Prostate gland (tissue), 2 donors: Measurements from ENCODE around the gene SLC16A2. TPM values are rescaled to one million over a fixed set of nuclear protein-coding genes. Genes with fewer than 3 reads are reported as not detected.
A peak's percentile ranks its signal among the peaks of the same experiment; 100 is the strongest.

ENCODE experiments used
- DNase-seq: peaks from one replicate; pipeline ENCODE4 v3.0.0-alpha.2; 2019; ENCODE audit warnings: low spot score
- H3K27ac ChIP-seq, 2 donors: fragments of 200-600 bp; sonication (generic); 2 replicates each; pipeline ENCODE4 v1.5.1; 2017 to 2019
- H3K27me3 ChIP-seq: fragments of 200-600 bp; sonication (generic); replicated peaks from 2 replicates; pipeline ENCODE4 v1.5.1; 2019; ENCODE audit not compliant: insufficient read depth
- H3K36me3 ChIP-seq, 2 donors: fragments of 200-600 bp; sonication (generic); 1 replicate in 1 of 2; 2 replicates in 1 of 2; pipeline versions ENCODE4 v1.5.1 to v1.8.1; 2017 to 2019
- H3K4me1 ChIP-seq: fragments of 200-600 bp; sonication (generic); replicated peaks from 2 replicates; pipeline ENCODE4 v1.5.1; 2019
- H3K4me3 ChIP-seq, 2 donors: fragments of 200-600 bp; sonication (generic); 2 replicates each; pipeline ENCODE4 v1.5.1; 2017 to 2019
- H3K9me3 ChIP-seq: fragments of 200-600 bp; sonication (generic); 2 replicates; pipeline ENCODE4 v1.5.1; 2017
- CTCF ChIP-seq, 4 experiments: fragments of 200-600 bp in 2 of 4; fragments of 450-650 bp in 2 of 4; sonication (generic) in 2 of 4; IDR thresholded peaks; 1 replicate in 3 of 4; 2 replicates in 1 of 4; pipeline ENCODE4 v1.5.1; 2016 to 2019; ENCODE audit warnings: antibody characterized with exemption in 4 of 4, mild to moderate bottlenecking in 2 of 4, moderate library complexity in 2 of 4
- POLR2A ChIP-seq: fragments of 450-650 bp; IDR thresholded peaks from one replicate; pipeline ENCODE4 v1.6.1; 2016; ENCODE audit warnings: antibody characterized with exemption, mild to moderate bottlenecking
- POLR2AphosphoS5 ChIP-seq: sonication (generic); formaldehyde crosslinking; IDR thresholded peaks from one replicate; pipeline ENCODE4 v1.6.1; 2017; ENCODE audit warnings: antibody characterized with exemption
- WGBS: methylation state at CpG from one replicate; pipeline ENCODE4 v1.1.5; 2018; 5-methylcytosine and 5-hydroxymethylcytosine counted together
- intact Hi-C: fragments of 100-400 bp; cut with DNase I; formaldehyde crosslinking; loops from one replicate; pipeline ENCODE4 v1.14.2; 2022
- total RNA-seq, 2 donors: library from RNA; depleted of rRNA; stranded (reverse); fragments of >200 nt; gene quantifications; one replicate each; pipeline ENCODE4 v1.1.0, GENCODE V29; 2016

The SLC16A2 gene
- total RNA-seq, 2 donors from 2014 or later, result 8.7 to 9.3 TPM

GRCh38 chrX:74389016-74389722 lies 32.1 kb upstream of the SLC16A2 start:
- no peak for TF ChIP-seq POLR2A
- no peak for TF ChIP-seq POLR2AphosphoS5
- no peak for TF ChIP-seq CTCF (IDR thresholded peaks at IDR 0.05)
- Histone ChIP-seq H3K4me1 (no peaks in the 10 kb centered on the region), H3K27me3 (no peaks in the 10 kb centered on the region), H3K36me3 (no peaks in the 10 kb centered on the region), H3K27ac (no peak overlapping the region), H3K9me3 (no peaks in the 10 kb centered on the region), H3K4me3 (no peak overlapping the region)
- intact Hi-C loops, result no loop called here
- WGBS, result 100% methylated on average over 1 of the region's 2 CpGs
- no peak for DNase-seq

GRCh38 chrX:74395556-74395955 lies 25.7 kb upstream of the SLC16A2 start:
- H3K4me1 ChIP-seq, result no peaks in the 10 kb centered on the region
- no peaks in the 10 kb centered on the region for H3K36me3 ChIP-seq
- intact Hi-C loops, result no loop called here
- TF ChIP-seq CTCF (IDR thresholded peaks at IDR 0.05) (no peak), POLR2AphosphoS5 (no peak), POLR2A (no peak)
- H3K9me3 ChIP-seq, result no peaks in the 10 kb centered on the region
- WGBS, result 100% methylated on average over 1 of the region's 1 CpG
- no peak for DNase-seq
- H3K4me3 ChIP-seq, result no peak overlapping the region
- no peaks in the 10 kb centered on the region for H3K27me3 ChIP-seq
- no peak overlapping the region for H3K27ac ChIP-seq

- Histone ChIP-seq H3K36me3 (no peaks in the 10 kb centered on the region), H3K27ac (no peak overlapping the region), H3K4me1 (no peaks in the 10 kb centered on the region), H3K9me3 (no peaks in the 10 kb centered on the region), H3K27me3 (no peaks in the 10 kb centered on the region), H3K4me3 (no peak overlapping the region)
- no peak for DNase-seq
- no peak for TF ChIP-seq POLR2AphosphoS5
- no peak for TF ChIP-seq POLR2A
- TF ChIP-seq CTCF (IDR thresholded peaks at IDR 0.05), result no peak
- intact Hi-C loops, result no loop called here
- WGBS, result 100% methylated on average over 1 of the region's 2 CpGs
Observed at GRCh38 chrX:74405973-74406489, 15.3 kb upstream of the SLC16A2 start.

GRCh38 chrX:74408304-74408703 lies 13.0 kb upstream of the SLC16A2 start:
- Histone ChIP-seq H3K9me3 (no peaks in the 10 kb centered on the region), H3K27ac (no peak overlapping the region), H3K27me3 (no peaks in the 10 kb centered on the region), H3K4me3 (no peak overlapping the region), H3K4me1 (no peaks in the 10 kb centered on the region), H3K36me3 (no peaks in the 10 kb centered on the region)
- WGBS, result 93% methylated on average over 1 of the region's 1 CpG
- intact Hi-C loops, result no loop called here
- DNase-seq, result no peak
- no peak for TF ChIP-seq POLR2A
- no peak for TF ChIP-seq POLR2AphosphoS5
- no peak for TF ChIP-seq CTCF (IDR thresholded peaks at IDR 0.05)

DNA sequence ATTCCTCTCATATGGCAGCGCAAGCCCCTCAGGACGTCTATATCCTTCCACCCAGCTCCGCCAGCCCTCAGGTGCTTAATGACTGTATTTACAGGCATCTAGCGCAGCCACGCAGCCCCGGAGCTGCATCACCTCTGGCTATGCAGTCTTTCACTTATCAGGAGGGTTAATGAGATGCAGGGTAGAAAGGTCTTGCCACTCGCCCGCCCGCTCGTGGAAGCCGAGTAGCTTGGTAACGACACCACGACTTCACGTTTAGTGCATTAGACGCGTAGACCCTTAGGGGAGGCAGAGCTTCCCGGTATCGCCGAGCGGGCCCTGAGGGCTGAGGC lies 1.5 kb upstream of the SLC16A2 start:
- TF ChIP-seq POLR2A (no peak), CTCF (IDR thresholded peaks at IDR 0.05) (no peak), POLR2AphosphoS5 (no peak)
- Histone ChIP-seq H3K27ac (peak overlapping the region; percentile 91 to 93), H3K9me3 (no peaks in the 10 kb centered on the region), H3K36me3 (no peaks in the 10 kb centered on the region), H3K4me3 (peak overlapping the region; percentile 37 to 41), H3K4me1 (no peaks in the 10 kb centered on the region), H3K27me3 (no peaks in the 10 kb centered on the region)
- peak; percentile 3 for DNase-seq
- WGBS, result 2% methylated on average over 17 of the region's 20 CpGs
- intact Hi-C loops, result loop anchor here (10.0 kb wide), 1 partner anchor 115 kb away; no protein-coding TSS in a partner anchor
